NCI-H345 treated with DMSO at 0.1 percent for 48 hours (cell line): ENCODE data around the gene KLKB1.

Experiments used
- DNase-seq: peaks from one replicate; lab custom pipeline; 2025; ENCODE audit not compliant: unreplicated experiment; lab: John Stamatoyannopoulos, UW

Gene KLKB1

GRCh38 chr4:186227221-186227620 is at the start of gene KLKB1:
Gene KLKB1 (plus strand): TSS chr4:186227507. CDS start chr4:186228196, 689 bp downstream.
- peak; percentile 55 for DNase-seq

- DNase-seq: no peak
Observed at GRCh38 chr4:186188107-186188506, 39.2 kb upstream of the KLKB1 start.

- no peak for DNase-seq
Observed at GRCh38 chr4:186189656-186190055, 37.7 kb upstream of the KLKB1 start.

- peak; percentile 29 for DNase-seq
Observed at GRCh38 chr4:186190581-186191199, 36.6 kb upstream of the KLKB1 start.

- DNase-seq: no peak
Observed at GRCh38 chr4:186191200-186192065, 35.9 kb upstream of the KLKB1 start, which contains the start of gene CYP4V2. Gene CYP4V2 (plus strand): TSS chr4:186191567. CDS start chr4:186191824, 257 bp downstream.

GRCh38 chr4:186192066-186192612 is 35.2 kb upstream of the KLKB1 start:
- peak; percentile 15 for DNase-seq

GRCh38 chr4:186193851-186194250 is 33.5 kb upstream of the KLKB1 start:
- no peak for DNase-seq

GRCh38 chr4:186196063-186196462 is 31.2 kb upstream of the KLKB1 start:
- DNase-seq: no peak

GRCh38 chr4:186200516-186200915 is 26.8 kb upstream of the KLKB1 start:
- no peak for DNase-seq

- DNase-seq: no peak
Observed at GRCh38 chr4:186201010-186201409, 26.3 kb upstream of the KLKB1 start.

- peak; percentile 10 for DNase-seq
Observed at GRCh38 chr4:186201535-186202230, 25.6 kb upstream of the KLKB1 start.

- no peak for DNase-seq
Observed at GRCh38 chr4:186202490-186203140, 24.7 kb upstream of the KLKB1 start.

GRCh38 chr4:186203406-186203805 is 23.9 kb upstream of the KLKB1 start:
- no peak for DNase-seq

- peak; percentile 65 for DNase-seq
Observed at GRCh38 chr4:186204103-186204559, 23.2 kb upstream of the KLKB1 start.

- DNase-seq: no peak
Observed at GRCh38 chr4:186204686-186205085, 22.6 kb upstream of the KLKB1 start.

GRCh38 chr4:186205156-186205555 is 22.2 kb upstream of the KLKB1 start:
- DNase-seq: no peak

GRCh38 chr4:186216465-186217024 is 10.8 kb upstream of the KLKB1 start:
- no peak for DNase-seq

- no peak for DNase-seq
Observed at GRCh38 chr4:186217733-186218293, 9.5 kb upstream of the KLKB1 start.

GRCh38 chr4:186221624-186222023 is 5.7 kb upstream of the KLKB1 start:
- DNase-seq: no peak

- DNase-seq: no peak
Observed at GRCh38 chr4:186225848-186226247, 1.5 kb upstream of the KLKB1 start.
